ENCODE results near the gene ZNF443. TPM values are rescaled to one million over a fixed set of nuclear protein-coding genes. Genes with fewer than 3 reads are reported as not detected.
"Not testable (repeated sequence)": the region's sequence is repeated elsewhere in the genome, so short reads cannot be mapped to it uniquely, and the experiment has no call there.

The ZNF443 gene
- 4.8 and 5.8 TPM in 2 replicates for total RNA-seq (2014; rRNA removed; shearing (Covaris generic))

- DNase-seq (ENCODE audit: low read depth): peak; percentile 99
Measured at GRCh38 chr19:12440541-12441316, at the start of gene ZNF443. Gene ZNF443, minus strand, starts transcription at chr19:12441021. Its CDS starts 107 bp downstream, at chr19:12440914.

GRCh38 chr19:12486265-12486783 lies 45.5 kb upstream of the ZNF443 start:
- not testable (repeated sequence) for DNase-seq (ENCODE audit: low read depth)

- DNase-seq (ENCODE audit: low read depth): no peak
Measured at GRCh38 chr19:12485571-12485970, 44.8 kb upstream of the ZNF443 start.

- DNase-seq (ENCODE audit: low read depth): no peak
Measured at GRCh38 chr19:12485052-12485416, 44.2 kb upstream of the ZNF443 start.

- DNase-seq (ENCODE audit: low read depth): peak; percentile 83
Measured at GRCh38 chr19:12484371-12485051, 43.7 kb upstream of the ZNF443 start, which contains the start of gene ZNF709. Gene ZNF709, minus strand, starts transcription at chr19:12484816. Its CDS starts 159 bp downstream, at chr19:12484657.

- DNase-seq (ENCODE audit: low read depth): no peak
Measured at GRCh38 chr19:12484011-12484370, 43.2 kb upstream of the ZNF443 start.

- DNase-seq (ENCODE audit: low read depth): no peak
Measured at GRCh38 chr19:12482509-12482886, 41.7 kb upstream of the ZNF443 start.

- no peak for DNase-seq (ENCODE audit: low read depth)
Measured at GRCh38 chr19:12481781-12482508, 41.1 kb upstream of the ZNF443 start.

GRCh38 chr19:12478234-12478941 lies 37.6 kb upstream of the ZNF443 start:
- no peak for DNase-seq (ENCODE audit: low read depth)

GRCh38 chr19:12467651-12468050 lies 26.8 kb upstream of the ZNF443 start:
- DNase-seq (ENCODE audit: low read depth): not testable (repeated sequence)

- no peak for DNase-seq (ENCODE audit: low read depth)
Measured at GRCh38 chr19:12465211-12465610, 24.4 kb upstream of the ZNF443 start.

GRCh38 chr19:12464769-12465168 lies 23.9 kb upstream of the ZNF443 start:
- DNase-seq (ENCODE audit: low read depth): no peak

- not testable (repeated sequence) for DNase-seq (ENCODE audit: low read depth)
Measured at GRCh38 chr19:12464139-12464538, 23.3 kb upstream of the ZNF443 start.

- DNase-seq (ENCODE audit: low read depth): no peak
Measured at GRCh38 chr19:12453495-12453894, 12.7 kb upstream of the ZNF443 start.

GRCh38 chr19:12450844-12451243 lies 10.0 kb upstream of the ZNF443 start:
- DNase-seq (ENCODE audit: low read depth): no peak

- no peak for DNase-seq (ENCODE audit: low read depth)
Measured at GRCh38 chr19:12448808-12449207, 8.0 kb upstream of the ZNF443 start.

GRCh38 chr19:12439686-12440540 lies 908 bp downstream of the ZNF443 start:
- peak; percentile 52 for DNase-seq (ENCODE audit: low read depth)

- not testable (repeated sequence) for DNase-seq (ENCODE audit: low read depth)
Measured at GRCh38 chr19:12430726-12431299, 10.0 kb downstream of the ZNF443 start.

- no peak for DNase-seq (ENCODE audit: low read depth)
Measured at GRCh38 chr19:12425888-12426274, 14.9 kb downstream of the ZNF443 start.

GRCh38 chr19:12425236-12425887 lies 15.5 kb downstream of the ZNF443 start:
- no peak for DNase-seq (ENCODE audit: low read depth)
